ENCODE results near the gene TRIM75. TPM values are rescaled to one million over a fixed set of nuclear protein-coding genes. Genes with fewer than 3 reads are reported as not detected.

TRIM75 gene
- total RNA-seq, 6 experiments from 2014 or later = not detected

- TF ChIP-seq, protein P1, sequence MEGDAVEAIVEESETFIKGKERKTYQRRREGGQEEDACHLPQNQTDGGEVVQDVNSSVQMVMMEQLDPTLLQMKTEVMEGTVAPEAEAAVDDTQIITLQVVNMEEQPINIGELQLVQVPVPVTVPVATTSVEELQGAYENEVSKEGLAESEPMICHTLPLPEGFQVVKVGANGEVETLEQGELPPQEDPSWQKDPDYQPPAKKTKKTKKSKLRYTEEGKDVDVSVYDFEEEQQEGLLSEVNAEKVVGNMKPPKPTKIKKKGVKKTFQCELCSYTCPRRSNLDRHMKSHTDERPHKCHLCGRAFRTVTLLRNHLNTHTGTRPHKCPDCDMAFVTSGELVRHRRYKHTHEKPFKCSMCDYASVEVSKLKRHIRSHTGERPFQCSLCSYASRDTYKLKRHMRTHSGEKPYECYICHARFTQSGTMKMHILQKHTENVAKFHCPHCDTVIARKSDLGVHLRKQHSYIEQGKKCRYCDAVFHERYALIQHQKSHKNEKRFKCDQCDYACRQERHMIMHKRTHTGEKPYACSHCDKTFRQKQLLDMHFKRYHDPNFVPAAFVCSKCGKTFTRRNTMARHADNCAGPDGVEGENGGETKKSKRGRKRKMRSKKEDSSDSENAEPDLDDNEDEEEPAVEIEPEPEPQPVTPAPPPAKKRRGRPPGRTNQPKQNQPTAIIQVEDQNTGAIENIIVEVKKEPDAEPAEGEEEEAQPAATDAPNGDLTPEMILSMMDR (IDR thresholded peaks at IDR 0.05) = no peak
- H3K36me3 Mint-ChIP-seq (ENCODE audit: low read depth) = peaks cover 4% of the 10 kb centered on the region; the same call in 1 of the 2 replicates
- peaks cover 1% of the 10 kb centered on the region; the same call in 1 of the 2 replicates for H3K27me3 Mint-ChIP-seq (ENCODE audit: insufficient read depth)
- peaks cover 5% of the 10 kb centered on the region; the same call in 1 of the 2 replicates for H3K9me3 Mint-ChIP-seq
- no peaks in the 10 kb centered on the region for H3K4me1 Mint-ChIP-seq (ENCODE audit: low read depth)
- H3K27ac Mint-ChIP-seq = no peak overlapping the region
- no peak overlapping the region for H3K4me3 Mint-ChIP-seq
- no peak for DNase-seq
Measured at GRCh38 chr4:165027762-165028402, 25.8 kb upstream of the TRIM75 start.

DNA sequence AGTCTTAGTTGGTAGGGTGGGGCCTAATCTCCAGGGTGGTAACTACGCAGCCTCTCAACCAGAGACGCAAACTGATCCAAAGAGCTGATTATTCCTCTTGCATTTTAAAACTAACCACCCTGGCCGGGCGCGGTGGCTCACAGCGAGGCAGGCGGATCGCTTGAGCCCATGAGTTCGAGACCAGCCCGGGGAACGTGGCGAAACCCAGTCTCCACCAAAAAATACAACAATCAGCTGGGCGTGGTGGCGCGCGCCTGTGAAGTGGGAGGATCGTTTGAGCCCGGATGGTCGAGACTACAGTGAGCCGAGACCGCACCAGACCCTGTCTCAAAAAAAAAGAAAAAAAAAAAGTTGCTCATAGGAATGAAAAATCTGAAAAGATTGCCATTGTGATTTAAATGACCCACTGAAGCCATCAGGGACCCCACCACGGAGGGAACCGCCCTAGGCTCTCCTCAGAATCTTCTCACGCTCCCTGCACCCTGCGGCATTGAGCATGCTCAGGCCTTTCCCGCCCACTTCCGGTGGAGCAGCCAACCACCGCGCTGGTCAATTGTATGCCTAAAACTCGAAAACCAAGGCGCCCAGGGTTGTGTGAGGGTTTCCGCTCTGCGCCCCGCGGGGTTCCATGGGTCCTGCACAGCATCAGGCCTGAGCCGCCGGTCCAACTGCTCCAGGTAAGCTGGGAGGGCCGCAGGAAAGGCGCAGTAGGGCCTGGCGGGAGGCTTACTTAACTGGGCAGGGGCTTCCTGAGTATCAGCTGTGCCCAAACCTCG, 22.0 kb upstream of the TRIM75 start, which contains the start of gene TRIM60:
Gene TRIM60 (plus strand): TSS at position 564 of the 776 bp plus-strand sequence. CDS start 8,074 bp downstream, outside the sequence.
- no peak for DNase-seq
- Mint-ChIP-seq H3K27me3 (ENCODE audit: insufficient read depth) (peaks cover under 1% of the 10 kb centered on the region; the same call in 1 of the 2 replicates), H3K27ac (no peak within 1 kb of the TSS), H3K4me3 (no peak within 1 kb of the TSS), H3K36me3 (ENCODE audit: low read depth) (no peaks in the 10 kb centered on the region), H3K4me1 (ENCODE audit: low read depth) (no peaks in the 10 kb centered on the region), H3K9me3 (peaks cover 5% of the 10 kb centered on the region; the same call in 1 of the 2 replicates)
- TF ChIP-seq, protein P1 (IDR thresholded peaks at IDR 0.05) = no peak

GRCh38 chr4:165048170-165048569, 5.5 kb upstream of the TRIM75 start:
- Mint-ChIP-seq H3K27ac (no peak overlapping the region), H3K4me1 (ENCODE audit: low read depth) (no peaks in the 10 kb centered on the region), H3K4me3 (no peak overlapping the region), H3K27me3 (ENCODE audit: insufficient read depth) (peaks cover 3% of the 10 kb centered on the region), H3K36me3 (ENCODE audit: low read depth) (no peaks in the 10 kb centered on the region), H3K9me3 (no peaks in the 10 kb centered on the region)
- DNase-seq = no peak
- TF ChIP-seq, protein P1 (IDR thresholded peaks at IDR 0.05) = no peak

DNA sequence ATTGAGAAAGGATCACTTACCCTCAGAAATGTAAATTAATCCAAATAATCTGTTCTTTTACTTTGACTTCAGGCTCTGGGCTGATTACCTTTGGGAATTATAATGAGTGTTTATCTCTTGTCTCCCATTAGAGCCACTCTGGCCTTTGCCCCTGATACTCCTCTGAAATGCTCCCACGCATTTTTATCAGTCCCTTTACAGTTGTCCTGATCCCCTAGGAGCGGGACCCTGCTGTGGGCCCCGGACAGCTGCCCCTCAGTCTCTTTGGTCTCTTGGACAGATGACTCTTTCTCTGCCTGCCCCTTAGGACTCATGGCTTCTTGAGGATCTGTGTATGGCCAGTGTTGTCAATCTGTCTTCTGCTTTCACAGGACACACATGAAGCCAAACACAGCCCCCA, 1.0 kb upstream of the TRIM75 start:
- Mint-ChIP-seq H3K4me3 (no peak overlapping the region), H3K27me3 (ENCODE audit: insufficient read depth) (peaks cover 5% of the 10 kb centered on the region), H3K9me3 (no peaks in the 10 kb centered on the region), H3K36me3 (ENCODE audit: low read depth) (no peaks in the 10 kb centered on the region), H3K27ac (no peak overlapping the region), H3K4me1 (ENCODE audit: low read depth) (no peaks in the 10 kb centered on the region)
- no peak for DNase-seq
- TF ChIP-seq, protein P1 (IDR thresholded peaks at IDR 0.05) = no peak

DNA sequence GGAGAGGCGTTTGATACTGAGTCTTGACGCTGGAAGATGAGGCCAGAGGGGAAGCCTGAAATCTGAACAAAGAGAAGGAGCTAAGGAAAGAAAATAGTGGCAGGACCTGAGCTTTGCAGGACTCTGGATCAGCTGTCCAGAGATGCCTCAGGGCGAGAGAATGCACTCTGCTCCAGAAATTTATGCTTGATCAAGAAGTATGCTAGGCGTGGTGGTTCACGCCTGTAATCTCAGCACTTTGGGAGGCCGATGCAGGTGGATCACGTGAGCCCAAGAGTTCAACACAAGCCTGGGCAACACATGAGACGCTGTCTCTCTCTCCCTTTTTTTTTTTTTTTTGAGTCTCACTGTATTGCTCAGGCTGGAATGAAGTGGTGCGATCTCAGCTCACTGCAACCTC, 1.9 kb downstream of the TRIM75 start:
- no peaks in the 10 kb centered on the region for H3K36me3 Mint-ChIP-seq (ENCODE audit: low read depth)
- TF ChIP-seq, protein P1 (IDR thresholded peaks at IDR 0.05) = no peak
- peaks cover 5% of the 10 kb centered on the region for H3K27me3 Mint-ChIP-seq (ENCODE audit: insufficient read depth)
- H3K4me1 Mint-ChIP-seq (ENCODE audit: low read depth) = no peaks in the 10 kb centered on the region
- H3K4me3 Mint-ChIP-seq = no peak overlapping the region
- H3K27ac Mint-ChIP-seq = no peak overlapping the region
- DNase-seq = no peak
- no peaks in the 10 kb centered on the region for H3K9me3 Mint-ChIP-seq

Measured in HFFc6 (cell line).